Endothelial cell of umbilical vein (primary cell): Measurements from ENCODE around the gene GPD2.

Source experiments
- GATA2 ChIP-seq: IDR thresholded peaks from 2 replicates; pipeline ENCODE4 v1.7.0; 2011; ENCODE audit warnings: low read depth, mild to moderate bottlenecking, moderate library complexity, mixed read lengths, low read length; ENCODE audit not compliant: insufficient read length, insufficient read depth
- MAX ChIP-seq: IDR thresholded peaks from 2 replicates; pipeline ENCODE4 v1.6.1; 2011; ENCODE audit not compliant: insufficient read depth, insufficient read length
- POLR2AphosphoS5 ChIP-seq: IDR thresholded peaks from 2 replicates; pipeline ENCODE4 v1.6.1; 2012; ENCODE audit warnings: low read depth, mild to moderate bottlenecking, control low read depth, low read length, moderate library complexity; ENCODE audit not compliant: insufficient read depth
- TF ChIP-seq, protein P1 (sequence below), 2 donors: IDR thresholded peaks; 1 replicate in 1 of 2; 2 replicates in 1 of 2; pipeline ENCODE4 v1.5.1; 2011; ENCODE audit warnings: low read length in 2 of 2, mild to moderate bottlenecking in 2 of 2, moderate library complexity in 2 of 2, control low read depth in 1 of 2, inconsistent platforms in 1 of 2, low read depth in 1 of 2; ENCODE audit not compliant: insufficient read depth in 1 of 2; ENCODE audit errors: extremely low read depth in 1 of 2

- TF ChIP-seq, protein P1, sequence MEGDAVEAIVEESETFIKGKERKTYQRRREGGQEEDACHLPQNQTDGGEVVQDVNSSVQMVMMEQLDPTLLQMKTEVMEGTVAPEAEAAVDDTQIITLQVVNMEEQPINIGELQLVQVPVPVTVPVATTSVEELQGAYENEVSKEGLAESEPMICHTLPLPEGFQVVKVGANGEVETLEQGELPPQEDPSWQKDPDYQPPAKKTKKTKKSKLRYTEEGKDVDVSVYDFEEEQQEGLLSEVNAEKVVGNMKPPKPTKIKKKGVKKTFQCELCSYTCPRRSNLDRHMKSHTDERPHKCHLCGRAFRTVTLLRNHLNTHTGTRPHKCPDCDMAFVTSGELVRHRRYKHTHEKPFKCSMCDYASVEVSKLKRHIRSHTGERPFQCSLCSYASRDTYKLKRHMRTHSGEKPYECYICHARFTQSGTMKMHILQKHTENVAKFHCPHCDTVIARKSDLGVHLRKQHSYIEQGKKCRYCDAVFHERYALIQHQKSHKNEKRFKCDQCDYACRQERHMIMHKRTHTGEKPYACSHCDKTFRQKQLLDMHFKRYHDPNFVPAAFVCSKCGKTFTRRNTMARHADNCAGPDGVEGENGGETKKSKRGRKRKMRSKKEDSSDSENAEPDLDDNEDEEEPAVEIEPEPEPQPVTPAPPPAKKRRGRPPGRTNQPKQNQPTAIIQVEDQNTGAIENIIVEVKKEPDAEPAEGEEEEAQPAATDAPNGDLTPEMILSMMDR (IDR thresholded peaks at IDR 0.05; ENCODE audit: extremely low read depth in 1 of 2, insufficient read depth in 1 of 2, low read depth in 1 of 2, low read length in 2 of 2) = no peak
- TF ChIP-seq POLR2AphosphoS5 = no peak
- no peak for TF ChIP-seq MAX
- TF ChIP-seq GATA2 = no peak
These were observed 19.3 kb downstream of the GPD2 start for GRCh38 chr2:156455361-156455975.
